Measurements from ENCODE around the gene TRIO. TPM values are rescaled to one million over a fixed set of nuclear protein-coding genes. Genes with fewer than 3 reads are reported as not detected.

TRIO gene
- total and polyA plus RNA-seq, 2 of the 8 experiments (the other 6 are each of a cell fraction or from before 2014, with no cell fraction given): 35.1 to 69.1 TPM

DNA sequence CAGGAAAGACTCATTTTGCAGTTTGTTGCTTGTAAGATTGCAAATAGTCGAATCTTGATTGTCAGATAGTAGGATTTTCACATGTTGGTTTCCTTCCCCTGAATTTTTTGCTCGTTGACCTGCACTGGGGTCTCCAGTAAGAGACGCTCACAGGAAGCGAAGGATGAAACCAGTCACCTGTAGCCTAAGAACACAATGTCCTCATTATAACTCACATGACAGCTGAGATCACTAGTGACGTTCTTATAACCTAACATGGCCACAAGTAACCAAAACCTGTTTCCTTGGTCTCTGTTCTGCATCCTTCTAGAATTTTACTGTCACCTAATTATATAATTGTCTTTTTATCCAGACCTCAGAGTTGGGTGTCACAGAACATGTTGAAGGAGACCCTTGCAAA lies 257.5 kb downstream of the TRIO start:
- DNase-seq (ENCODE audit: low read depth in 1 of 2, low spot score in 2 of 2): no peak
- Histone ChIP-seq H4K20me1 (replicated peaks in 1 of 2; ENCODE audit: control insufficient read depth in 1 of 2, insufficient read depth in 2 of 2, low read length in 2 of 2) (peaks cover 4 to 5% of the 10 kb centered on the region in 2 experiments), H2BK12ac (ENCODE audit: low read depth, low read length) (no peak overlapping the region), H4K8ac (ENCODE audit: extremely low read depth, insufficient read depth, low read length) (no peak overlapping the region), H2BK15ac (ENCODE audit: low read length) (no peak overlapping the region), H3K18ac (ENCODE audit: extremely low read depth, low read length) (no peak overlapping the region), H2AK5ac (ENCODE audit: low read depth, low read length) (no peak overlapping the region), H2BK120ac (replicated peaks; ENCODE audit: low read depth, low read length) (no peak overlapping the region), H2BK5ac (ENCODE audit: low read depth, low read length) (no peak overlapping the region), H3K9me3 (ENCODE audit: insufficient read depth in 2 of 2, low read depth in 1 of 2, low read length in 1 of 2) (no peaks in the 10 kb centered on the region), H3K27me3 (replicated peaks in 1 of 4; ENCODE audit: control insufficient read depth in 3 of 4, extremely low read depth in 1 of 4, insufficient read depth in 3 of 4, low read length in 3 of 4) (no peaks in the 10 kb centered on the region), H3K27ac (ENCODE audit: low read depth, low read length) (no peak overlapping the region), H3K4me1 (replicated peaks in 1 of 4; ENCODE audit: control insufficient read depth in 3 of 4, insufficient read depth in 4 of 4, low read length in 3 of 4) (peaks cover 0 to 4% (median 1%) of the 10 kb centered on the region in 4 experiments; a peak in 2 of 7 replicates), H3K4me3 (ENCODE audit: extremely low read depth in 1 of 4, insufficient read depth in 2 of 4, low read depth in 3 of 4, low read length in 4 of 4) (no peak overlapping the region), H2AFZ (ENCODE audit: low read length) (no peak overlapping the region), H3K4ac (replicated peaks; ENCODE audit: insufficient read length, low read depth, low read length) (no peak overlapping the region), H4K91ac (replicated peaks; ENCODE audit: insufficient read length, low read length) (no peak overlapping the region), H3K23ac (ENCODE audit: insufficient read length) (no peak overlapping the region), H3K14ac (ENCODE audit: insufficient read length) (no peak overlapping the region), H3K23me2 (ENCODE audit: low read depth, low read length) (peaks cover 18% of the 10 kb centered on the region; the same call in 1 of the 2 replicates), H3K79me1 (ENCODE audit: low read depth, low read length) (no peaks in the 10 kb centered on the region; the same call in none of the 2 replicates), H3K4me2 (ENCODE audit: insufficient read depth in 1 of 2, low read depth in 2 of 2, low read length in 2 of 2) (no peak overlapping the region), H3K9ac (replicated peaks in 1 of 4; ENCODE audit: extremely low read depth in 1 of 4, low read depth in 3 of 4, low read length in 3 of 4) (no peak overlapping the region), H3K56ac (replicated peaks; ENCODE audit: insufficient read length, low read depth, low read length) (no peak overlapping the region), H2BK20ac (ENCODE audit: low read length) (no peak overlapping the region), H3K79me2 (ENCODE audit: control insufficient read depth in 1 of 2, insufficient read depth in 2 of 2, low read length in 2 of 2) (no peaks in the 10 kb centered on the region; a peak in 1 of 4 replicates), H4K5ac (ENCODE audit: insufficient read length, low read depth, low read length) (no peak overlapping the region), H3K36me3 (ENCODE audit: control insufficient read depth in 2 of 4, insufficient read depth in 4 of 4, low read length in 3 of 4) (peaks cover 0 to 28% (median 21%) of the 10 kb centered on the region in 4 experiments; a peak in 7 of 8 replicates)
- WGBS, 2 experiments (ENCODE audit: extremely low coverage in 1 of 2, insufficient coverage in 1 of 2, insufficient read length in 1 of 2, insufficient replicate concordance in 2 of 2, low coverage in 1 of 2, low lambda C conversion rate in 2 of 2, missing lambda C conversion rate in 1 of 2): 91% methylated on average over 5 of the region's 5 CpGs; no CpG with 5 or more reads in 1 of the 2 experiments
- no peak for FAIRE-seq
- CTCF ChIA-PET (ENCODE audit: partially characterized antibody): interaction anchor here (0.7 to 5.0 kb wide), 17 partner anchors 8 to 249 kb away, joined by 3 to 35 read pairs (median 6); no protein-coding TSS in a partner anchor
- POLR2A ChIA-PET (ENCODE audit: partially characterized antibody): no interaction called here
- TF ChIP-seq SIN3A (conservative IDR thresholded peaks at IDR 0.05 in 1 of 2, IDR thresholded peaks at IDR 0.05 in 1 of 2; ENCODE audit: low read depth in 1 of 2, low read length in 2 of 2): no peak
- TF ChIP-seq JUND (IDR thresholded peaks at IDR 0.05; ENCODE audit: low read length): no peak
- TF ChIP-seq ASH2L (IDR thresholded peaks at IDR 0.05; ENCODE audit: low read length): no peak
- TF ChIP-seq, protein P1, sequence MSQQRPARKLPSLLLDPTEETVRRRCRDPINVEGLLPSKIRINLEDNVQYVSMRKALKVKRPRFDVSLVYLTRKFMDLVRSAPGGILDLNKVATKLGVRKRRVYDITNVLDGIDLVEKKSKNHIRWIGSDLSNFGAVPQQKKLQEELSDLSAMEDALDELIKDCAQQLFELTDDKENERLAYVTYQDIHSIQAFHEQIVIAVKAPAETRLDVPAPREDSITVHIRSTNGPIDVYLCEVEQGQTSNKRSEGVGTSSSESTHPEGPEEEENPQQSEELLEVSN (IDR thresholded peaks at IDR 0.05): no peak
- no peak for TF ChIP-seq SP2 (IDR thresholded peaks at IDR 0.05; ENCODE audit: low read length)
- TF ChIP-seq ZNF274 (IDR thresholded peaks at IDR 0.05; ENCODE audit: borderline replicate concordance, extremely low read depth, low read length): no peak
- TF ChIP-seq KDM4A (IDR thresholded peaks at IDR 0.05; ENCODE audit: low read depth, low read length, severe bottlenecking): no peak
- TF ChIP-seq RAD21 (IDR thresholded peaks at IDR 0.05 in 1 of 2, conservative IDR thresholded peaks at IDR 0.05 in 1 of 2; ENCODE audit: low read depth in 2 of 2, low read length in 2 of 2): no peak
- TF ChIP-seq HDAC6 (IDR thresholded peaks at IDR 0.05; ENCODE audit: low read depth, low read length): no peak
- TF ChIP-seq KDM1A (IDR thresholded peaks at IDR 0.05; ENCODE audit: borderline replicate concordance, low read length): no peak
- TF ChIP-seq CHD2 (IDR thresholded peaks at IDR 0.05; ENCODE audit: low read length): no peak
- TF ChIP-seq JUN (IDR thresholded peaks at IDR 0.05; ENCODE audit: low read depth, low read length): no peak
- no peak for TF ChIP-seq BCL11A (IDR thresholded peaks at IDR 0.05; ENCODE audit: low read depth in 2 of 2, low read length in 2 of 2)
